Right cardiac atrium (tissue), 5 donors: ENCODE measurements around the gene ROPN1L. TPM values are rescaled to one million over a fixed set of nuclear protein-coding genes. Genes with fewer than 3 reads are reported as not detected.

Source experiments
- ATAC-seq, 2 donors: fragments of 200-7000 bp; cut with Tn5 transposase; one replicate each; pipeline versions ENCODE4 v1.8.0 to v1.9.1; 2020; ENCODE audit warnings: moderate library complexity in 2 of 2, mild to moderate bottlenecking in 1 of 2
- DNase-seq, 3 donors: peaks; one replicate each; pipeline ENCODE4 v3.0.0-alpha.2; 2020
- H3K27ac ChIP-seq: one replicate; pipeline ENCODE4 v1.5.1; 2013; ENCODE audit warnings: mild to moderate bottlenecking, low read length, control low read depth, moderate library complexity
- H3K27me3 ChIP-seq: one replicate; pipeline ENCODE4 v1.6.1; 2013; ENCODE audit not compliant: control insufficient read depth, insufficient read depth
- H3K4me1 ChIP-seq: one replicate; pipeline ENCODE4 v1.6.1; 2013; ENCODE audit warnings: low read length; ENCODE audit not compliant: control insufficient read depth, insufficient read depth
- H3K4me3 ChIP-seq: one replicate; pipeline ENCODE4 v1.5.1; 2013; ENCODE audit warnings: low read length, control low read depth
- H3K9me3 ChIP-seq: one replicate; pipeline ENCODE4 v1.6.1; 2013; ENCODE audit warnings: low read length; ENCODE audit not compliant: control insufficient read depth
- WGBS: extraction: QIAGEN DNeasy Blood & Tissue Kit; methylation state at CpG from one replicate; pipeline ENCODE4 v1.1.7; 2013; 5-methylcytosine and 5-hydroxymethylcytosine counted together
- intact Hi-C, 4 donors: fragments of 100-400 bp; cut with DNase I; formaldehyde crosslinking; loops; one replicate each; pipeline versions ENCODE4 v1.11.0 to v1.14.0; 2022 to 2023
- polyA plus RNA-seq: library from polyadenylated mRNA; stranded (reverse); fragments of 200-250 nt; gene quantifications from one replicate; pipeline ENCODE4 v1.2.3, GENCODE V29; 2013
- total RNA-seq, 4 donors: library from RNA; stranded (reverse); fragmentation: NEBNext Ultra II Directional; extraction: Animal tissue kit (Norgen Biotek cat#: 25700); gene quantifications; one replicate each; pipeline ENCODE4 v1.2.1, GENCODE V29; 2021
- donor health status: healthy with polysubstance abuse.
- donor health status: DM: no; HTN: yes; CAD: no.
- donor health status: DM: no; HTN: no; CAD: no.
- donor health status: DM: no; HTN: yes; CAD: no; lungs with severe emphysema.
- donor health status: DM: yes; HTN: yes; CAD: no.

Gene ROPN1L
- total and polyA plus RNA-seq, 5 donors, result 0.78 to 1.5 (median 0.93) TPM

DNA sequence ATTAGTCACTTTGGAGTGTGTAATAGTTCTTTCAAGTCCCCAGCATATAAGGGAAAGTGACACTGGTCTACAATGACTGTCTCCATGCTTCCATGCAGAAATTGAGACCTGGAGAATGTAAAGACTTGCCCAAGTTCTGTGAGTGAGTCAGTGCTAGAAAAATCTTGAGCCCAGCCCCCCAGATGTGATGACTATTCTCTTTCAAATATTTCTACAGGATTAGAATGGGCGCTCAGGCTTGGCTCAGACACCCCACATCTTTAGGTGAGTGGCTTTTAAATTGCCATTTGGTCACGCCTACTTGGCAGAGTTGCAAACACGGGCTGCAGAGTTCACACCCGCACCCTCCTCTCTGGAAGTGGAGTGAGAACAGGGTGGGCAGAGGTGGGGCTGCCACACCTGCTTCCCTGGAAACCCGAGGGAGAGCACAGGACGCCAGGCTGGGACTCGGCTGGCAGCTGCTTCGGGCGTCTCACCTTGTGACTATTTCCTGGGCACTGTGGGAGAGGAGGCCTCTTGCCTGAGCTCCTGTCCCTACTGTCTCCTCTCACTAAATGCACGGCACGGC lies 37.6 kb downstream of the ROPN1L start:
- no peaks in the 10 kb centered on the region for H3K4me1 ChIP-seq
- intact Hi-C loops, result no loop called here
- peaks cover 9% of the 10 kb centered on the region for H3K9me3 ChIP-seq
- ATAC-seq, result no peak
- no peak overlapping the region for H3K4me3 ChIP-seq
- peak in 2 of 3 donors; percentile 5 to 18 for DNase-seq
- 80% methylated on average over 11 of the region's 11 CpGs for whole genome bisulfite sequencing
- no peaks in the 10 kb centered on the region for H3K27me3 ChIP-seq
- H3K27ac ChIP-seq, result no peak overlapping the region

DNA sequence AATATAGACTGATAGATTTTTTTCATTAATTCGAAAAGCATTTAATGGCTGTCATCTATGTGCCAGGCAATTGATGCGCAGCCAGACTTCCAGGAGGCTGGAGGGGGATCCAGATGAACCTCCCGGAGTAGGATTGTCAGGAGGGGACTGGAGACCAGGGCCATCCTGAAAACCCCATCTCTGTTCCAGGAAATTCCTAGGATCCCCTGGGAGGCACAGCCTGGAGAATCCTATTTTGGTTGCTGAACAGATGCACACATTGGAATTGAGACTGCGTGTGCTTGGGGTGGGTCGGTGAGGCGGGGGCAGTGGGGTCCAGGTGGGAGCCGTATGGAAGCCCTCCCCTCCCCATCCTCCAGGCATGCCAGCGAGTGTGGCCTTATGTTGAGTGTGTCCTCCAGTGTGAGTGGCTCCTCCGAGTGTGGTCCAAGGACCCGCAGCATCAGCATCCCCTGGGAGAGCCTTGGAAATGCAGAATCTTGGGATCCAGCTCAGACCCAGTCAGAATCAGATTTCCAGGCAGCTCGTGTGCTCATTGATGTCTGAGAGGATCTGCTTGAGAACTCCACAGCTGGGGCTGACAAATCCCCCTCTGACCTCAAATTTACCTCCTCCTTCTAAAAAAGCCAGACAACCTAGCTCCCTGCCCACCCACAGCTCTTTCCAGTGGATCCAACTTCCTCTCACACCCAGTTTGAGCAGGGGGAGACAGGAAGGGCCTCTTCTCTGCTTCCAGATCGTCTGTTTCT lies 38.7 kb downstream of the ROPN1L start:
- peak in 2 of 3 donors; percentile 24 to 37 for DNase-seq
- Histone ChIP-seq H3K4me1 (no peaks in the 10 kb centered on the region), H3K27me3 (no peaks in the 10 kb centered on the region), H3K27ac (no peak overlapping the region), H3K9me3 (peaks cover 5% of the 10 kb centered on the region), H3K4me3 (no peak overlapping the region)
- 75% methylated on average over 12 of the region's 12 CpGs for WGBS
- intact Hi-C loops, result no loop called here
- no peak for ATAC-seq

DNA sequence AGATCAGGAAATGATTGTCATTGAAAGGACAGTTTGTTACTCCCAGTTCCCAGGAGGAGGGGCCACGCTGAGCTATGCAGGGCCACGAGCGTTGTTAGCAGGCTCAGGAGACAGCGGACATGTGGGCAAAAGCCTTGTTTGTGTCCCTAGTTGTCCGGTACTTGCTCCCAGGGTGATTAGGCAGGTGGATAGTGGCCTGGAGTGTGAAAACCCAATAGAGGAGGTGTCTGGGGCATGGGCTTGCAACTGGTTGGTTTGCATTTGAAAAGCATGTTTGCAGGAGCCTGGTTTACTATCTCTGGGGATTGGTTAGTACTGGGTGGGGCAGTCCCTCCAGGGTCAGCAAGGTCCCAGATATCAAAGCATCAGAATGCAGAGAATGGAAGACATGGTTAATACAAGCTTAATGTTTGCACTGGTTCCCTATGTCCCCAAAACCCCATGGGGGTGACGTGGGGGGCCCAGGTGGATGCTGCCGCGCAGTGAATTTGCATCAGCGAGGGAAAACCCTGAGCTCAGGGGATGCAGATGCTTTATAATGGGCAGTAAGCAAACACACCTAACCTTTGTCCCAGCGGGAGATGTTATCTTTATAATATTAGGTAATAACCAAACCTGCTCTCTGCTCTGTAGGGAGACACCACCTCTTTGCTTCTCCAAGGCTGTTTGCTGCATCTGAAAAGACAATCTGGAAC lies 39.7 kb downstream of the ROPN1L start:
- Histone ChIP-seq H3K27me3 (no peaks in the 10 kb centered on the region), H3K4me3 (no peak overlapping the region), H3K9me3 (peaks cover 2% of the 10 kb centered on the region), H3K27ac (no peak overlapping the region), H3K4me1 (peaks cover 4% of the 10 kb centered on the region)
- intact Hi-C loops, result no loop called here
- DNase-seq (peak in 2 of 3 donors; percentile 3 to 7), ATAC-seq (no peak)
- WGBS, result 78% methylated on average over 10 of the region's 10 CpGs

DNA sequence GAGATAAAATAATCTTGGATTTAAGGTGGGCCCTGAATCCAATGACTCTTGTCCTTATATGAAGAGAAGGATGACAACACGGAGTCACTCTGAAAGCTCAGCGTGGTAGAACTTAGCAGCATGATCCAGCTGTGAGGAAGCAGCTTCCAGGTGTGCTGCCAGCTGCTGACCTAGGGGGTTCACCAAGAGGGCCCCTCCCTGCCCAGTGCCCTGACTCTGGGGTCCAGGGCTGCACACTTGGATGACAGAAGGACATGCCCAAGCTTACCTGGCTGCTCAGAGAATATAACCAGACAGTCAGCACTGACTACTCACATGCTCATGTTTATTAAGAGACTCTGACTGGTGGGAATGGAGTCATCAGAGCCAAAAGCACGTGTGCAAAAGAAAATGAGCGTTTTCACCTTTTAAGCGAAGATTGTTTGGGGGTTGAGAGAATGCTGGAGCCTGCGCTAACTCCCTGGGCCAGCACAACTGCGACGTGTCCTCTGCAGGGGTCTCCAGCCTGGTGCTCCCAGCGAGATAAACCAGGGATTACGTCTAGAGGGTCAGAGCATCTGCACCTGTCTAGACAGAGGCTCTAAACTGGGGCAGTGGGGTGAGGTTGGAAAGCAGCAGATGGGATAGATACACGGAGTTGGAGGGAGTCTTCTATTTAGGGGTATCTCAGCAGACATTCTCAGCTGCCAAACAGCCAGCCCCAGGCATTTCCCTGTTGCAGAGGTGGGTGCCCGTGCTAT lies 41.3 kb downstream of the ROPN1L start:
- intact Hi-C loops, result no loop called here

DNA sequence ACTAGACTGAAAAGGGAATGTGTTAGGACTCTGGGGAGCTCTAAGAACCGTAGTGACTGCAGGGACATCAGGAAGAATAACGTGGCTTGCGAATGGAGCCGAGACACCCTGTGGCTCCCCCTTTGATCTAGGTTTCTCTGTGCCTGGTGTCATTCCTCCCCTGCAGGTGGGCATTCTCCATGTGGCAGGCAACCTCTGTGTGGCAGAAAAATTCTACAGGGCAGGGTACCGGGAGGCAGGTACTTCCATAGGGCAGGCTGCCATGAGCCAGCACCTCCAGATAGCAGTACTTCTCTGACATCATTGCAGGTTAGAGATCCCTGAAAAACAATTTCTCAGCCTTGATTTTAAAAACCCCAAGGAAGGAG lies 43.1 kb downstream of the ROPN1L start:
- ATAC-seq, result no peak
- no peak for DNase-seq
- H3K4me1 ChIP-seq, result peaks cover 4% of the 10 kb centered on the region
- WGBS, result 68% methylated on average over 5 of the region's 5 CpGs
- intact Hi-C loops, result no loop called here
- peak overlapping the region; percentile 45 for H3K27ac ChIP-seq
- H3K9me3 ChIP-seq, result no peaks in the 10 kb centered on the region
- H3K4me3 ChIP-seq, result no peak overlapping the region
- no peaks in the 10 kb centered on the region for H3K27me3 ChIP-seq

More for the DNA sequence above, 41.3 kb downstream of the ROPN1L start:
- WGBS, result 86% methylated on average over 12 of the region's 12 CpGs
- ATAC-seq, result no peak
- H3K27me3 ChIP-seq, result no peaks in the 10 kb centered on the region
- H3K27ac ChIP-seq, result no peak overlapping the region
- H3K4me3 ChIP-seq, result no peak overlapping the region
- peak in 1 of 3 donors; percentile 16 for DNase-seq
- H3K4me1 ChIP-seq, result peaks cover 4% of the 10 kb centered on the region
- H3K9me3 ChIP-seq, result no peaks in the 10 kb centered on the region

DNA sequence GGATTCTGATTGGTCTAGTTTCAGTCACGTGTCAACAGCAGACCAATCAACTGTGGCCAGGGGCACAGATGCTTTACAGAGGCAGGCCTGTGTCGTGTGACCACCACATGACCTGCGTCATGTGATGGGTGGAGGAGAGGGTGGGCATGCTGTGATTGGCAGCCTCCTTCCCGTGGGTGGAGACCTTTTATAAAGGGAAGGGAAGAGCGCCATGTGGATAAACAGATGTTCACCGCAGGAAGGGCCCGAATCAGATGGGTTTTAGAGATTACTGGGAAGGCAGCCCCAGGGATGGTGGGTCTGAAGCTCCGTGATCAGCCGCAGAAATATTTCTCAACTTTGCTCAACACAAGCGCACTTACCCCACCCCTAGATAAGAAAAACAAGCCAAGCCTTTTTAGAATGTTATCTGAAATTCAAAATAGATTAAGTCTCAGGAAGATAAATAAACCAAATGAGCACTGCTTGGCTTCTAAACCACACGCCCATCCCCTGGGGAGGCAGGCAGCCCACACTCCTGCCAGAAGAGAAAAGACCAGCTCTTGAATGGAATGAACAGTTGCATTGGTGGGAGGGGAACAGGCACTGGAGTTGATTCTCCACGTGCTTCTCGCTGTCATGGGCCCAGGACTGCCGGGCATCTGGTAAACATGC lies 43.6 kb downstream of the ROPN1L start:
- ATAC-seq (peak; percentile 91 to 92), DNase-seq (peak; percentile 89 to 92 (median 89))
- Histone ChIP-seq H3K27me3 (no peaks in the 10 kb centered on the region), H3K9me3 (no peaks in the 10 kb centered on the region), H3K4me3 (no peak overlapping the region), H3K4me1 (peaks cover 4% of the 10 kb centered on the region), H3K27ac (peak overlapping the region; percentile 22)
- 33% methylated on average over 14 of the region's 14 CpGs for WGBS
- intact Hi-C loops, result no loop called here

DNA sequence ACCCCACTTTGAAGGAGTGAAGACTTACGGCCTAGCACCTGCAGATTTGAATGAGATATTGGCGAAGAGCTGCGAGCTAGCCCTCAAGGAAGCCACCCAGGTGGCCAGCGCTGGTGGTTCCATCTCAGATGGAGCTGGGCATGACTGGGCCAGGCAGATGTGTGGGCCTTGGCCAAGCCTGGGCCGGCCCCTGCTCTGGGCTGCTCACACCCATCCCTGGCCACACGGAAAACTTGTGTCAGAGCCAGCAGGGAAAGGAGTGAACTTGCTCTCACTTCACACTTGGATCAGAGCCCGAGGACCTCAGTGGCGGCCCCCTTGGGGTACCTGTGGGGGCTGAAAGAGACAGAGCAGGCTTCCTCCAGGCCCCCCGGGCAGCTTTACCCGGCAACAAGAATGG lies 44.2 kb downstream of the ROPN1L start:
- DNase-seq (peak; percentile 62 to 72 (median 68)), ATAC-seq (peak; percentile 42 to 76)
- no peak overlapping the region for H3K4me3 ChIP-seq
- H3K27me3 ChIP-seq, result no peaks in the 10 kb centered on the region
- intact Hi-C loops, result no loop called here
- WGBS, result 76% methylated on average over 10 of the region's 10 CpGs
- peaks cover 4% of the 10 kb centered on the region for H3K4me1 ChIP-seq
- peak overlapping the region; percentile 22 for H3K27ac ChIP-seq
- no peaks in the 10 kb centered on the region for H3K9me3 ChIP-seq

DNA sequence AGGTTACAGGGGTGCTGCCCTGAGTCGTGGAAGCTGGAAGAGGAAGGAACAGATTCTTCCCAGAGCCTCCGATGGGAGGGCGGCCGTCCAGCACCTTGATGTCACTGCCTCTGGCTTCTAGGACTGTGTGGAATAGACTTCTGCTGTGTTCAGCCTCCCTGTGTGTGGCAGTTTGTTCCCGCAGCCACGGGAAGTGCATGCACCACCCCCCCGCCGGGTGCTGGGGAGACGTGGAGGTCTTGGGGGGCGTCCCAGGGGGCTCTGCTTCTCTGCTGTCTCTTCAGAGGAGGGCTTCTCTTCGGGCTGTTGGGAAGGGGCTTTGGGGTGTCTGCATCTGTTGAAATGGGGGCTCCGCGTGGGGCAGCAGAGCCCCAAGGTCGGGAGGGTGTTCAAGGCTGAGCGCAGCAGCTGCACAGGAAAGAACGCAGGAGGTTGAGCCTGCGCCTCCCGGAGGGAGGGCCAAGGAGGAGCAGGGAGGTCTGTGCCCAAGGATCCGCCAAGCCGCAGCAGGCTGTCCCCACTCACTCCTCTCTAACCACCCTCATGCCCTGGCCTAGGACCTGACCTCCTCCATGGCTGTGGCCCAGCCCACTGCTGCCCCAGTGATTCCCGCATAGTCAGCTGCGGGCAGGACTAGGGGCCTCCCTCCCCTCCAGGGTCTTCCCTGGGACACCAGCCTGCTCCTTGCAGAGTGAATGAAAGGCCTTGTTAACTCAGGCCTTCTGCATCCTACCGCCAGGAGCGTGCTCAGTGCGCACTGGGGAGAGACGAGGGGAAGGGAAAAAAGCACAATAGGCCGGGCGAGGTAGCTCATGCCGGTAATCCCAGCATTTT lies 45.0 kb downstream of the ROPN1L start:
- Histone ChIP-seq H3K27ac (no peak overlapping the region), H3K9me3 (no peaks in the 10 kb centered on the region), H3K4me3 (no peak overlapping the region), H3K4me1 (peaks cover 4% of the 10 kb centered on the region), H3K27me3 (no peaks in the 10 kb centered on the region)
- ATAC-seq (peak; percentile 4 to 31), DNase-seq (peak in 2 of 3 donors; percentile 33 to 67)
- 84% methylated on average over 29 of the region's 29 CpGs for WGBS
- intact Hi-C loops, result no loop called here

DNA sequence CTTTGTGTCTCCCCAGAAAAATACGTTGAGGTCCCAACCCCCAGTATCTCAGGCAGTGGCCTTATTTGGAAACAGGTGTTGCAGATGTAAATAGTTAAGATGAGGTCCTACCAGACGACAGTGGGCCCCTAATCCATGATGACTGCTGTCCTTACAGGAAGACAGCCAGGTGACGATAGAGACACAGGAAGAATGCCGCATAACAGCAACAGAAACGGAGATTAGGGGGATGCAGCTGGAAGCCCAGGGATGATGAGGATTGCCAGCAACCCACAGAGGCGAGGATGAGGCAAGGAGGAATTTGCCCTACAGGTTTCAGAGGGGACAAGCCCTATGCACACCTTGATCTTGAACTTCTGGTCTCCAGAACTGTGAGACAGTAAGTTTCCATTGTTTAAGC lies 46.5 kb downstream of the ROPN1L start:
- H3K4me1 ChIP-seq, result peaks cover 4% of the 10 kb centered on the region
- no peak for ATAC-seq
- DNase-seq, result peak in 1 of 3 donors; percentile 4
- no peak overlapping the region for H3K27ac ChIP-seq
- no peak overlapping the region for H3K4me3 ChIP-seq
- no peaks in the 10 kb centered on the region for H3K27me3 ChIP-seq
- WGBS, result 65% methylated on average over 6 of the region's 6 CpGs
- H3K9me3 ChIP-seq, result no peaks in the 10 kb centered on the region
- intact Hi-C loops, result no loop called here
